ENCODE data around the gene FCAR. TPM values are rescaled to one million over a fixed set of nuclear protein-coding genes. Genes with fewer than 3 reads are reported as not detected.

FCAR gene
- polyA plus RNA-seq, 1 of the 3 experiments (the other 2 are of a cell fraction): not detected

DNA sequence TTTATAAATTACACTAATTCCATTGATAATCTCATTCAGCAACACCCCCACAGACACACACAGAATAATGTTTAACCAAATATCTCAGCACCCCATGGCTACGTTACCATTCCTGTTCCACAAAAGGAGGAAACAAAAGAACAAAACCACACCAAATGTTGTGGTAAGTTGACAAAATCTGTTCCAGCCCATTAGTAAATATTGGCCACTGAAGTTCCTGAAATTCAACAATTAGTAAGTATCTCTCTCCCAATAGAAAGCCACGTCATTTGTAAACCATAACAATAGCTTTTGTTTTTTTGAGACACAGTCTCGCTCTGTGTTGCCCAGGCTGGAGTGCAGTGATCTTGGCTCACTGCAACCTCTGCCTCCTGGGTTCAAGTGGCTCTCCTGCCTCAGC is 2.3 kb upstream of the FCAR start:
- WGBS (ENCODE audit: low lambda C conversion rate): 0% methylated on average over 3 of the region's 3 CpGs
- Histone ChIP-seq H3K4me2 (no peak overlapping the region), H3K79me2 (ENCODE audit: insufficient read depth) (no peaks in the 10 kb centered on the region), H3K36me3 (replicated peaks in 1 of 2; ENCODE audit: control insufficient read depth in 1 of 2, insufficient read depth in 2 of 2, low read length in 1 of 2) (no peaks in the 10 kb centered on the region), H3K9ac (no peak overlapping the region), H4K20me1 (ENCODE audit: insufficient read depth) (no peaks in the 10 kb centered on the region), H3K4me1 (ENCODE audit: control insufficient read depth in 1 of 2, insufficient read depth in 2 of 2, low read depth in 1 of 2, low read length in 1 of 2) (no peaks in the 10 kb centered on the region), H3K27ac (ENCODE audit: low read depth in 2 of 2, low read length in 1 of 2) (no peak overlapping the region), H3K4me3 (ENCODE audit: low read depth in 2 of 2, low read length in 1 of 2) (no peak overlapping the region), H3K9me3 (no peaks in the 10 kb centered on the region), H2AFZ (ENCODE audit: low read depth) (no peak overlapping the region), H3F3A (replicated peaks; ENCODE audit: insufficient read depth) (no peaks in the 10 kb centered on the region), H3K9me2 (no peaks in the 10 kb centered on the region), H3K27me3 (ENCODE audit: insufficient read depth) (peaks cover 9% of the 10 kb centered on the region; the same call in 1 of the 2 replicates)
- POLR2A ChIA-PET: no interaction called here
- no peak for DNase-seq
- no peak for TF ChIP-seq FOSL2 (IDR thresholded peaks at IDR 0.05; ENCODE audit: borderline replicate concordance, low read depth)
- TF ChIP-seq FOXM1 (IDR thresholded peaks at IDR 0.05; ENCODE audit: low read depth): no peak
- TF ChIP-seq ELF1 (IDR thresholded peaks at IDR 0.05): no peak
- TF ChIP-seq, protein P1, sequence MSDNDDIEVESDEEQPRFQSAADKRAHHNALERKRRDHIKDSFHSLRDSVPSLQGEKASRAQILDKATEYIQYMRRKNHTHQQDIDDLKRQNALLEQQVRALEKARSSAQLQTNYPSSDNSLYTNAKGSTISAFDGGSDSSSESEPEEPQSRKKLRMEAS (IDR thresholded peaks at IDR 0.05; ENCODE audit: low read depth): no peak
- TF ChIP-seq RCOR1 (IDR thresholded peaks at IDR 0.05; ENCODE audit: low read length): no peak
- TF ChIP-seq NFIC (IDR thresholded peaks at IDR 0.05; ENCODE audit: borderline replicate concordance): no peak
- no peak for TF ChIP-seq TEAD4 (IDR thresholded peaks at IDR 0.05; ENCODE audit: borderline replicate concordance, insufficient read depth)
- CTCF ChIA-PET: no interaction called here

DNA sequence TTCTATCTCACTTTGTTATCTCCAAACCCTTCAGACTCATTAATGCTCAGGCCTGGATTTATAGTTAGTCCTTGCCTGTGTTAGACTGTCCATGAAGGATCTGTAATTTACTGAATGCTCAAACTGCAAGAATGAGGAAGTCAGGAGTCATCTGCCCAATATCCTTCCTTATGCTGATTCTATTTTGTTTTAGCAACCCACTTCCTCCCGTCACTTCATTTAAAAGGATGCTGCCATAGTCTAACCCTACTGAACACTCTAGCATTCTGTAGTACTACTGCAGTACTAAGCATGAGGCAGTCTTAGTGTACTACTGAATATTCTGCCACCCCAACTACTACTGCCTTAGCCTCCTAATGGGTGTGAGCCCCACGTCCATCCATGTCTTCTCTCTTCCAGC is 1.5 kb downstream of the FCAR start:
- CTCF ChIA-PET: no interaction called here
- Histone ChIP-seq H4K20me1 (ENCODE audit: insufficient read depth) (no peaks in the 10 kb centered on the region), H3K36me3 (replicated peaks in 1 of 2; ENCODE audit: control insufficient read depth in 1 of 2, insufficient read depth in 2 of 2, low read length in 1 of 2) (no peaks in the 10 kb centered on the region), H2AFZ (ENCODE audit: low read depth) (no peak overlapping the region), H3K9ac (no peak overlapping the region), H3F3A (replicated peaks; ENCODE audit: insufficient read depth) (no peaks in the 10 kb centered on the region), H3K4me1 (ENCODE audit: control insufficient read depth in 1 of 2, insufficient read depth in 2 of 2, low read depth in 1 of 2, low read length in 1 of 2) (no peaks in the 10 kb centered on the region), H3K4me3 (ENCODE audit: low read depth in 2 of 2, low read length in 1 of 2) (no peak overlapping the region), H3K9me2 (no peaks in the 10 kb centered on the region), H3K9me3 (no peaks in the 10 kb centered on the region), H3K27me3 (ENCODE audit: insufficient read depth) (peaks cover 13% of the 10 kb centered on the region; the same call in 1 of the 2 replicates), H3K27ac (ENCODE audit: low read depth in 2 of 2, low read length in 1 of 2) (no peak overlapping the region), H3K79me2 (ENCODE audit: insufficient read depth) (no peaks in the 10 kb centered on the region), H3K4me2 (no peak overlapping the region)
- WGBS (ENCODE audit: low lambda C conversion rate): 2% methylated on average over 2 of the region's 2 CpGs
- no peak for DNase-seq
- POLR2A ChIA-PET: no interaction called here
- TF ChIP-seq GATA2 (CRISPR knock-in tag; IDR thresholded peaks at IDR 0.05) (no peak), RFX5 (IDR thresholded peaks at IDR 0.05; ENCODE audit: low read length) (no peak), POLR2AphosphoS5 (IDR thresholded peaks at IDR 0.05; ENCODE audit: low read depth, low read length) (no peak)

DNA sequence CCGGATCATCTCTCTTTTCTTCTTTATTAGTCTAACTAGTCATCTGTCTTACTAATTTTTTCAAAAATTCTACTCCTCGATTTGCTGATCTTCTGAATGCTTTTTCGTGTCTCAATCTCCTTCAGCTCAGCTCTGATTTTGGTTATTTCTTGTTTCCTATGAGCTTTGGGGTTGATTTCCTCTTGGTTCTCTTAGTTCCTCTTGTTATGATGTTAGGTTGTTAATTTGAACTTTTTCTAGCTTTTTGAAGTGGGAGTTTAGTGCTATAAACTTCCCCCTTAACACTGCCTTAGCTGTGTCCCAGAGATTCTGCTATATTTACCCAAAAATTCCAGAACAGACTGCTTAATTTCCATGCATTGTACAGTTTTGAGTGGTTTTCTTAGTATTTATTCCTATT is 3.4 kb downstream of the FCAR start:
- Histone ChIP-seq H3K27me3 (ENCODE audit: insufficient read depth) (peaks cover 20% of the 10 kb centered on the region; the same call in 1 of the 2 replicates), H3K27ac (ENCODE audit: low read depth in 2 of 2, low read length in 1 of 2) (no peak overlapping the region), H3K4me3 (ENCODE audit: low read depth in 2 of 2, low read length in 1 of 2) (no peak overlapping the region), H3K4me1 (ENCODE audit: control insufficient read depth in 1 of 2, insufficient read depth in 2 of 2, low read depth in 1 of 2, low read length in 1 of 2) (no peaks in the 10 kb centered on the region), H3K79me2 (ENCODE audit: insufficient read depth) (no peaks in the 10 kb centered on the region), H3K9me2 (no peaks in the 10 kb centered on the region), H3K9me3 (no peaks in the 10 kb centered on the region), H3K9ac (no peak overlapping the region), H3F3A (replicated peaks; ENCODE audit: insufficient read depth) (no peaks in the 10 kb centered on the region), H3K36me3 (replicated peaks in 1 of 2; ENCODE audit: control insufficient read depth in 1 of 2, insufficient read depth in 2 of 2, low read length in 1 of 2) (no peaks in the 10 kb centered on the region), H2AFZ (ENCODE audit: low read depth) (no peak overlapping the region), H3K4me2 (no peak overlapping the region), H4K20me1 (ENCODE audit: insufficient read depth) (no peaks in the 10 kb centered on the region)
- CTCF ChIA-PET: interaction anchor here (0.9 kb wide), 1 partner anchor 754 kb away, joined by 3 read pairs; no protein-coding TSS in a partner anchor
- no peak for TF ChIP-seq SMC3 (IDR thresholded peaks at IDR 0.05; ENCODE audit: low read depth, low read length)
- no peak for TF ChIP-seq ELF1 (IDR thresholded peaks at IDR 0.05)
- TF ChIP-seq FOXM1 (IDR thresholded peaks at IDR 0.05; ENCODE audit: low read depth): no peak
- TF ChIP-seq TAF1 (IDR thresholded peaks at IDR 0.05; ENCODE audit: borderline replicate concordance, low read depth, low read length): no peak
- no peak for TF ChIP-seq RCOR1 (IDR thresholded peaks at IDR 0.05; ENCODE audit: low read length)
- TF ChIP-seq, protein P2, sequence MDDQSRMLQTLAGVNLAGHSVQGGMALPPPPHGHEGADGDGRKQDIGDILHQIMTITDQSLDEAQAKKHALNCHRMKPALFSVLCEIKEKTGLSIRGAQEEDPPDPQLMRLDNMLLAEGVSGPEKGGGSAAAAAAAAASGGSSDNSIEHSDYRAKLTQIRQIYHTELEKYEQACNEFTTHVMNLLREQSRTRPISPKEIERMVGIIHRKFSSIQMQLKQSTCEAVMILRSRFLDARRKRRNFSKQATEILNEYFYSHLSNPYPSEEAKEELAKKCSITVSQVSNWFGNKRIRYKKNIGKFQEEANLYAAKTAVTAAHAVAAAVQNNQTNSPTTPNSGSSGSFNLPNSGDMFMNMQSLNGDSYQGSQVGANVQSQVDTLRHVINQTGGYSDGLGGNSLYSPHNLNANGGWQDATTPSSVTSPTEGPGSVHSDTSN (IDR thresholded peaks at IDR 0.05): no peak
- no peak for DNase-seq
- WGBS (ENCODE audit: low lambda C conversion rate): 2% methylated on average over 3 of the region's 3 CpGs
- POLR2A ChIA-PET: no interaction called here
